Loucy (cell line): Measurements from ENCODE around the gene CIRBP.

Experiments
- H2AFZ ChIP-seq: fragments of 200-600 bp; sonication (generic); 2 replicates; pipeline ENCODE4 v1.6.0; 2016; ENCODE audit warnings: antibody characterized with exemption, mild to moderate bottlenecking, low read length, moderate library complexity
- H3F3A ChIP-seq: fragments of 200-600 bp; 2 replicates; pipeline ENCODE4 v1.6.0; 2016; ENCODE audit warnings: antibody characterized with exemption, low read depth, mild to moderate bottlenecking
- H3K27me3 ChIP-seq: fragments of 200-600 bp; sonication (generic); 2 replicates; pipeline ENCODE4 v1.6.1; 2014; ENCODE audit warnings: low read length, mild to moderate bottlenecking; ENCODE audit not compliant: insufficient read depth, poor library complexity, severe bottlenecking
- H3K36me3 ChIP-seq: fragments of 200-600 bp; sonication (generic); 2 replicates; pipeline ENCODE4 v1.6.1; 2016; ENCODE audit warnings: low read length; ENCODE audit not compliant: insufficient read depth
- H3K4me1 ChIP-seq: fragments of 200-600 bp; sonication (generic); 2 replicates; pipeline ENCODE4 v1.5.1; 2014; ENCODE audit warnings: low read length, mild to moderate bottlenecking; ENCODE audit not compliant: insufficient read depth, poor library complexity, severe bottlenecking
- H3K4me2 ChIP-seq: fragments of 200-600 bp; sonication (generic); 2 replicates; pipeline ENCODE4 v1.6.0; 2014; ENCODE audit warnings: antibody characterized with exemption, low read length, low read depth, mild to moderate bottlenecking; ENCODE audit not compliant: poor library complexity, severe bottlenecking
- H3K4me3 ChIP-seq: fragments of 200-600 bp; sonication (generic); 2 replicates; pipeline ENCODE4 v1.5.1; 2014; ENCODE audit warnings: low read length, mild to moderate bottlenecking, mixed read lengths; ENCODE audit not compliant: poor library complexity, severe bottlenecking
- H3K79me2 ChIP-seq: fragments of 200-600 bp; sonication (generic); 2 replicates; pipeline ENCODE4 v1.6.1; 2014; ENCODE audit warnings: low read length; ENCODE audit not compliant: insufficient read depth
- H3K9ac ChIP-seq: fragments of 200-600 bp; sonication (generic); 2 replicates; pipeline ENCODE4 v1.6.0; 2014; ENCODE audit warnings: mild to moderate bottlenecking, low read depth, low read length, moderate library complexity; ENCODE audit not compliant: poor library complexity, severe bottlenecking
- H3K9me2 ChIP-seq: fragments of 200-600 bp; sonication (generic); replicated peaks from 2 replicates; pipeline ENCODE4 v1.6.1; 2016; ENCODE audit warnings: low read depth, low read length, mixed read lengths
- H3K9me3 ChIP-seq: fragments of 200-600 bp; sonication (generic); 2 replicates; pipeline ENCODE4 v1.6.1; 2014; ENCODE audit warnings: mild to moderate bottlenecking, antibody characterized with exemption, low read length, low read depth; ENCODE audit not compliant: insufficient read depth
- H4K20me1 ChIP-seq: fragments of 200-600 bp; sonication (generic); 2 replicates; pipeline ENCODE4 v1.6.0; 2014; ENCODE audit warnings: antibody characterized with exemption, low read length, mild to moderate bottlenecking; ENCODE audit not compliant: insufficient read depth, poor library complexity, severe bottlenecking
- EZH2phosphoT487 ChIP-seq: fragments of 200-600 bp; IDR thresholded peaks from 2 replicates; pipeline ENCODE4 v1.6.1; 2018; ENCODE audit warnings: antibody characterized with exemption, mild to moderate bottlenecking, moderate library complexity, borderline replicate concordance
- TF ChIP-seq, protein P1 (sequence below): fragments of 200-600 bp; sonication (generic); conservative IDR thresholded peaks from 2 replicates; pipeline ENCODE4 v1.5.1; 2014; ENCODE audit warnings: mild to moderate bottlenecking, antibody characterized with exemption, low read length

Gene CIRBP

GRCh38 chr19:1220976-1221903 is 47.9 kb upstream of the CIRBP start:
- H2AFZ ChIP-seq, result no peak overlapping the region
- H3K36me3 ChIP-seq, result peaks cover 19% of the 10 kb centered on the region; the same call in 1 of the 2 replicates
- H4K20me1 ChIP-seq, result peaks cover 12% of the 10 kb centered on the region
- no peaks in the 10 kb centered on the region for H3K9me2 ChIP-seq
- no peaks in the 10 kb centered on the region for H3K9me3 ChIP-seq
- H3K27me3 ChIP-seq, result no peaks in the 10 kb centered on the region
- H3F3A ChIP-seq, result no peaks in the 10 kb centered on the region
- H3K9ac ChIP-seq, result no peak overlapping the region
- no peak for TF ChIP-seq EZH2phosphoT487
- TF ChIP-seq, protein P1, sequence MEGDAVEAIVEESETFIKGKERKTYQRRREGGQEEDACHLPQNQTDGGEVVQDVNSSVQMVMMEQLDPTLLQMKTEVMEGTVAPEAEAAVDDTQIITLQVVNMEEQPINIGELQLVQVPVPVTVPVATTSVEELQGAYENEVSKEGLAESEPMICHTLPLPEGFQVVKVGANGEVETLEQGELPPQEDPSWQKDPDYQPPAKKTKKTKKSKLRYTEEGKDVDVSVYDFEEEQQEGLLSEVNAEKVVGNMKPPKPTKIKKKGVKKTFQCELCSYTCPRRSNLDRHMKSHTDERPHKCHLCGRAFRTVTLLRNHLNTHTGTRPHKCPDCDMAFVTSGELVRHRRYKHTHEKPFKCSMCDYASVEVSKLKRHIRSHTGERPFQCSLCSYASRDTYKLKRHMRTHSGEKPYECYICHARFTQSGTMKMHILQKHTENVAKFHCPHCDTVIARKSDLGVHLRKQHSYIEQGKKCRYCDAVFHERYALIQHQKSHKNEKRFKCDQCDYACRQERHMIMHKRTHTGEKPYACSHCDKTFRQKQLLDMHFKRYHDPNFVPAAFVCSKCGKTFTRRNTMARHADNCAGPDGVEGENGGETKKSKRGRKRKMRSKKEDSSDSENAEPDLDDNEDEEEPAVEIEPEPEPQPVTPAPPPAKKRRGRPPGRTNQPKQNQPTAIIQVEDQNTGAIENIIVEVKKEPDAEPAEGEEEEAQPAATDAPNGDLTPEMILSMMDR, result peak; percentile 52
- no peak overlapping the region for H3K4me2 ChIP-seq
- H3K79me2 ChIP-seq, result peaks cover 32% of the 10 kb centered on the region; the same call in 1 of the 2 replicates
- H3K4me3 ChIP-seq, result no peak overlapping the region
- no peaks in the 10 kb centered on the region for H3K4me1 ChIP-seq

DNA sequence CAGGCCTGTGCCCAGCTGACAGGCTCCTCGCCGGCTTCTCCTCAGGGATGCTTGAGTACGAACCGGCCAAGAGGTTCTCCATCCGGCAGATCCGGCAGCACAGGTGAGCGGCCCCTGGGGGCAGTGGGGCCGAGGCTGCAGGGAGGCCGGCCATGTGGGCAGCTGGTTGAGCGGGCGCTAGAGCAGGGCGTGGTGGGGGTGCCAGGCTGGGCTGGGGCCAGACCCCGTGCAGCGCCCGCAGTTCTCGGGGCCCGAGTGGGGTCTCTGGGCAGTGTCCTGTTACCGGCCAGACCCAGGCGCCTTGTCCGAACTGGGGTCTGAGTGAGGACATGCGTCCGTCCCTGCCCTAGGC is 47.3 kb upstream of the CIRBP start:
- TF ChIP-seq, protein P1, result no peak
- TF ChIP-seq EZH2phosphoT487, result no peak
- Histone ChIP-seq H3K4me2 (no peak overlapping the region), H4K20me1 (peaks cover 12% of the 10 kb centered on the region)

GRCh38 chr19:1222394-1222793 is 46.7 kb upstream of the CIRBP start:
- Histone ChIP-seq H3K79me2 (peaks cover 20% of the 10 kb centered on the region; the same call in 1 of the 2 replicates), H3K4me1 (no peaks in the 10 kb centered on the region), H3F3A (no peaks in the 10 kb centered on the region), H3K27me3 (no peaks in the 10 kb centered on the region), H3K9me3 (no peaks in the 10 kb centered on the region), H3K9ac (no peak overlapping the region), H3K9me2 (no peaks in the 10 kb centered on the region), H3K36me3 (peaks cover 25% of the 10 kb centered on the region; the same call in 1 of the 2 replicates), H3K4me3 (no peak overlapping the region), H3K4me2 (no peak overlapping the region), H4K20me1 (peaks cover 12% of the 10 kb centered on the region), H2AFZ (no peak overlapping the region)
- no peak for TF ChIP-seq EZH2phosphoT487
- TF ChIP-seq, protein P1, result no peak; the same call in 1 of the 2 replicates

More for the DNA sequence above, 47.3 kb upstream of the CIRBP start:
- Histone ChIP-seq H3K4me3 (no peak overlapping the region), H3F3A (no peaks in the 10 kb centered on the region), H3K9ac (no peak overlapping the region), H3K4me1 (no peaks in the 10 kb centered on the region), H3K9me2 (no peaks in the 10 kb centered on the region), H3K79me2 (peaks cover 25% of the 10 kb centered on the region; the same call in 1 of the 2 replicates), H2AFZ (no peak overlapping the region), H3K9me3 (no peaks in the 10 kb centered on the region), H3K36me3 (peaks cover 25% of the 10 kb centered on the region; the same call in 1 of the 2 replicates), H3K27me3 (no peaks in the 10 kb centered on the region)
